G401.6 (cell line): Measurements from ENCODE around the gene GCNA.
"Not testable (repeated sequence)": the region's sequence is repeated elsewhere in the genome, so short reads cannot be mapped to it uniquely, and the experiment has no call there.

Source experiments
- FAIRE-seq: peaks from 2 replicates; lab custom pipeline; 2012; peaks lifted over from hg19 to GRCh38; lab: Jason Lieb, UNC

Gene GCNA

GRCh38 chrX:71640002-71640401 lies 61.8 kb downstream of the GCNA start:
- no peak for FAIRE-seq

GRCh38 chrX:71644406-71644805 lies 66.2 kb downstream of the GCNA start:
- FAIRE-seq: not testable (repeated sequence)

DNA sequence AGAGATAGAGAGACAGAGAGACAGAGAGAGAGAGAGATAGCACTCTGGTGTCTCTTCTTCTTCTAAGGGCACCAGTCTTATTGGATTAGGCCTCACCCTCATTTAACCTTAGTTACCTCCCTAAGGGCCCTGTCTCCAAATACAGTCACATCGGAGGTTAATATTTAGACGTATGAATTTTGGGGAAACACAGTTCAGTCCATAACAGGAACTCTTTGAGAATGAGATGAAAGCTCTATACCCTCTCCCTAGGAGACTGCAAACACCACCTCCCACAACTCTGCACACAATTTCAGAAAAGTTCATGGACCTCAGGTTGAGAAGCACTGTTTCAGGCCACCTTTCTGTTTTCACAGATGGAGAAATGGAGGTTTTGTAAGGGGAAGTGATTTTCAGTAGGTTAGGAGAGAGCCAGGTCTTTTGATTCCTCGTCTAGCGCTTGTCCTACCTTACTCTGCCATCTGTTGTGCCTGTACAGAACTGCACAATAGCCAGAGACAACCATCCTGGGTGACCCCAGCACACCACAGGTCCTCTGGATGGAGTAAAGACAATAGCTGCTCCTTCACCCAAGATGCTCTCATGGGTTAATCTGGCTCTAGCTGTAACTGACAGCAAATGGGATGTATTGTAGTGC lies 72.2 kb downstream of the GCNA start:
- FAIRE-seq: no peak

DNA sequence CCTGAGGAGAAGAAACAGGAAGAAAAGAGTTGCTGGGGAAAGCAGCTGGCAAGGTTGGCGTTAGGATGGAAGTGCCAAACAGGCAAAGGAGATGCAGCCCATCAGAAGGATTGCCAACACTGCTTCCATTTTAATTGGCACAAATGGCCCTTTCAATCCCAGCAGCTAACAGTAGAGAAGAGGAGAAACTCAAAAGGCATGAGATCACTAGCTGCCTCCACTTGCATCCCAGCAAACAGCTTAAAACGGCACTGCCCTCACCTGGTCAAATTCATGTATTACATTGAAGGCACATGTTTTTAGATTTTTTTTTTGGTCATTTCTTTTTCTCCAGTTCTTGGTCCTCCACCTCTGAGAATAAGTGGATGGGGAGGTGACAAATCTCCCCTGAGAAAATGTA lies 74.2 kb downstream of the GCNA start:
- peak; percentile 79 for FAIRE-seq

DNA sequence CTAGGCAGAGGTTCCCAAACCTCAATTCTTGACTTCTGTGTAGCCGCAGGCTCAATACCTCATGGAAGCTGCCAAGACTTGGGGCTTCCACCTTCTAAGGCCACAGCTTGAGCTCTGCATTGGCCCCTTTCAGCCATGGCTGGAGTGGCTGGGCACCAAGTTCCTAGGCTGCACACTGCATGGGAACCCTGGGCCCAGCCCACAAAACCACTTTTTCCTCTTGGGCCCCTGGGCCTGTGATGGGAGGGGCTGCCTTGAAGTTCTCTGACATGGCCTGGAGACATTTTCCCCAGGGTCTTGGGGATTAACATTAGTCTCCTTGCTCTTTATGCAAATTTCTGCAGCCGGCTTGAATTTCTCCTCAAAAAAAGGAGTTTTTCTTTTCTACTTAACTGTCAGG lies 75.1 kb downstream of the GCNA start:
- FAIRE-seq: no peak

DNA sequence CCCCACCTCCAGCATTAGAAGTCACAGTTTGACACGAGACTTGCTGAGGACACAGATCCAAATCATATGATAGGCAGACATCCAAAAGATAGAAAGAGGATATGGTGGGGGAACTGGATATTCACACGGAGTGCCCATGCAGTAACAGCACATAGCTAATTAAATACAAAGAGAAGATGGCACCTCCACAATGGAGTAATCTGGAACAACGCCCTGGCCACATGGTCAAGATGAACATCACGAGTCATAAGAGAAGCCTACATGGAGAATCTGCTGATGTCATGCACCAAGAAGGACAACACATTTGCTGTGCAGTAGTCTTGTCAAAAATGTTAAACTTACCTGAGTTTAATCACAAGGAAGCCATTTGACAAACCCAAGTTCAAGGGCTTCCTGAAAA lies 79.0 kb downstream of the GCNA start:
- FAIRE-seq: no peak

DNA sequence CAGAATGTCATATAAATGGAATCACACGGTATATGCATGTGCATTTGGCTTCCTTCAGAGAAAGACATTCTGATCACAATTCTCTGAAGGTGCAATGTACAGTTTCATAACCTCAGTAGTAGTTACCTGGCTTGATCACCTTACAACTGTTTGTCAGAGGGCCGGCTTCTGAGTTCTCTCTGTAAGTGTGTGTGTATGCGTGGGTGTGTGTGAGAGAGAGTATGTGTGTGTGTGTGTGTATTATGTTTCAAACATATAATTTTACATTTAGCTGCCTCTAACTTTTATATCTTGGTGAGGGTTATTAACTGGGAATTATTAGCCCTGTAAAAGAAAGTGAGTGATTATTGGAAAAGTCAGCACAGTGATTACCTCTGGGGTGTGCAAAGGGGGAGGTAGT lies 81.1 kb downstream of the GCNA start:
- no peak for FAIRE-seq

DNA sequence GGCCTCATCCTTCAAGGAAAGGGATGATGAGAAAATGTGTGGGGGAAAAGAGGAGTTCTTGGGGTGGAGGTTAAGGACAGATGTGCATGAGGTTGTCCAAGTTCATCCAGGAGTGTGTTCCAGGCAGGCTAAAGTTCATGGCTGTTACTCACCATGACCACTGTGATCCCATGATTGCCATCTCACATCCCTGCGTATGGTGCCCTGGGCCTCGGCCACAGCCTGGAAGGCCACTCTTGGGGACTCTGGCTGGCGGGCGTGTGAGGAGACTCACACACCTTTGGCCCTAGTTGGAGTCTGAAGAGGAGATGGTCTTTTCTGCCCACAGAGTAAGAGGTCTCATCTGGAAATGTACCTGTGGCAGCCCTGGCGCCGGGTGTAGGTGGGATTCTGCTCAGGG lies 81.7 kb downstream of the GCNA start:
- FAIRE-seq: no peak

GRCh38 chrX:71660562-71661416 lies 82.6 kb downstream of the GCNA start:
- no peak for FAIRE-seq

DNA sequence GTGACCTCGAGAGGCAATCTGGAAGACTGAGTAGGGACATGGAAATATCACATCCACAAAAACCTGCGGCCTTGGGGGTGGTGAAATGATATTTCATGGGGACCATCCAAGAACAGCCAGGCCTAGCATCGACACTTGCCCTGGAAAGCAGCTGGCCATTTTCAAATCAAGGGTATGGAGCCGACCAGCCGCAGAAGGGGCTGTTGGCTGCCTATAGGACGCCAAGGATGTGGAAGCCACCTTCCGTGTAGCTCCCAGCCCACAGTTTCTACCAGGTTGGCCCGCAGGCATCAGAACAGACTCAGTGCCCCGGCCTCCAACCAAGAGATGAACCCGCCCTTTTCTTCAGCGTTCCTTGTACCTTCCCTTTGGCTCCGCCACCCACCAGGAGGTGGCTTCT lies 83.7 kb downstream of the GCNA start:
- no peak for FAIRE-seq

DNA sequence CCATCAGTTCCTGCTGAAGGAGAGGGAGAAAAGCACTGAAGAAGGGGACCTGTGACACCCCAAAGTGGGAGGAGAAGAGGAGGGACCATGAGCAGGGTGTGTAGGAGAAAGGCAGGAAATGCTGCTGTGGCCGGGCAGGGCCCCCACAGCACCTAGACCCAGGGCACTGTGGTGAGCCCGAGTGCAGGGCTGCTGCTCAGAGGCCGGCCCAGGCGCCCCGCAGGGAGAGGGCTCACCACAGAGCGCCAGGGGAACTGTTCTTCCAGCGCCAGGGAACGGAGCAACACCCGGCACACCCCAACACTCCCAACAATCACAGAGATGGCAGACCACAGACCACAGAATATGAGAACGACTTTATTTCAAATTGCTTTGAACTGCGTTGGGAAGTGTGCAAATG lies 84.4 kb downstream of the GCNA start:
- not testable (repeated sequence) for FAIRE-seq
